Suppressor macrophage (primary cell): ENCODE measurements around the gene DBNL.

Experiments
- DNase-seq, 4 experiments: peaks; one replicate each; pipeline ENCODE4 v3.0.0-alpha.2; 2020 to 2022

DBNL gene

DNA sequence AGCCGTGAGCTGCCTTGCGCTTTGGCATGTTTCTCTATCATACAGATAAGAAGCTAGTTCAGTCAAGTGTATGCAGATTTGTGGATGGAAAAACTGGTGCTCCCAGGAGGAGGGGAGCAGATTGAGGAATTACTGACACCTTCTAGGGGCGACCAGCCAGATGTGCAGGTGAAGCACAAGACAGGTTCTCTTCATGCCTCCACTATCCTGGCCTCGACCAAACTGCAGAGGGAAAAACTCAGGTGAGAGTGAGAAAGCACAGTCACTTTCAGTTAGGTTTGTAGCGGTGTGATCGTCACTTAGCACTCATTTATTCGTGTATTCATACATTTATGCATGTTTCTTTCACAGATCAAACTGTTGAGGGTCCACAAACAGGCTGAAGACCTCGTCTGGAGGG, 600 bp upstream of the DBNL start:
- no peak for DNase-seq

DNA sequence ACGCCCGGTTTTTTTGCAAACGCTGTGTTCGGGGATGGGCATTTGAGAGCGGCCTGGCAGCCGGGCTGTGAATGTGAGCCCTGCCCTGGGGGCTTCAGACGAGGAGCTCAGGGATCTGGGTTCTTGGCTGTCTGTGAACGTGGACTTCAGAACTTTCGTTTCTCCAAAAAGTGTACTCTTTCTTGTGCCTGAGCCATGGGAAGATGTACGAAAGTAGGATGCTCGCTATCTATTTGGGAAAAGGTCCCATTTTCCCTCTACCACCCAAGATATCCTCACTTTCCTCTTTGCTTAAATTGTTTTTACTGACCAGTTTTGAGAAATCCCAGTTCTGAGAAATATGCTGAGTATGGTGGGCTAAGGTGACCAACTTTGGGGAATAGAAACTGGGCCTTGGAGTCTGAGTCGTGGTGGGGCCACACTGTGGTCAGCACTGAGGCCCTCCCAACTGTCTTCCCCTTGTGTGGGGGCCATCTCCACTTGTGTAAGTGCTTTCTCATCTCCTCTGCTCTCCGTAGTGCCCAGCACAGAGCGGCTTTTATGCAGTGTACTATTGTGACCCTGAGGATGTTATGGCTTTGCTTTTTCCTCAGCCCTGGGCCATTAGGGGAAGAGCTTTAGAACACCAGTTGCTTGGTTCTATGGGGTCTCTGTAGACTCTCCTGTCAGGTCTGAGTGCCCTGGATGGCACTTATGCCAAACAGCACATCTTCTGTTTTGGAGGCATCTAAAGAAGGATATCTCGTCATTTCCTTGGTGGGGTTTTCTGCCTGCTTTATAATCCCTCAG, 918 bp downstream of the DBNL start:
- DNase-seq = peak in 3 of 4 experiments; percentile 44

DNA sequence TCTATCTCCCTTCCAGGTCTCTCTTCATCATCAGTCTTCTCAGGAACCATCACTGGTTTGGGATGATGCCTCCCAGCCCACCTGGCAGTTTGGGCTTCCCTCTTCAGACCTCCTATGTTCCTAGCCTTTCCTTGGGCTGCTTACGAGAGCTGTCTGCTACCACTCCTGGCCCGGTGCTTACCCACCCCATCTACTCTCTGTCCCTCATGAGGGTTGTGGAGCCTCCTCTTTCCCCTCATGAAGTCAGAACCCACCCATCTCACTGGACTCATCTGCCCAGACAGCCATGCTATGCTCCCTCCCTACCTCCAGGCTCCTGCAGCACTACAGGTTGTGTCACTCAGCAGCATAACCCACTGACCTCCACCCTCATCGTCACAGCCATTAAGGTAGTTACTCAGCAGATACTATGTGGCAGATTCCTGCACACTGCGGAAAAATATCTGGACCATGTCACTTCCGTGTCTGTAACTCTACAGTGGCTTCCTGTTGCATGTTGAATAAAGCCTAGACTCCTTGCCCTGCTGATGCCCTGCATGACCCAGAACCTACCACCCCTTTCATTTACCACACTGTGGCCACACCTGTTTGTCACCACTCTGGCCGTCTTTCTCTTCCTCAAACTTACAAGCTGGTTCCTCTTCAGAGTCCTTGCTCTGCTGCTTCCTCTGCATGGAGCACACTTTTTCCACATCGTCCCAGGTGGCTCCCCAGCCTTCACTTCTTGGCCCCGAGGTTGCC, 2.0 kb downstream of the DBNL start:
- DNase-seq = peak; percentile 67 to 86 (median 73)

DNA sequence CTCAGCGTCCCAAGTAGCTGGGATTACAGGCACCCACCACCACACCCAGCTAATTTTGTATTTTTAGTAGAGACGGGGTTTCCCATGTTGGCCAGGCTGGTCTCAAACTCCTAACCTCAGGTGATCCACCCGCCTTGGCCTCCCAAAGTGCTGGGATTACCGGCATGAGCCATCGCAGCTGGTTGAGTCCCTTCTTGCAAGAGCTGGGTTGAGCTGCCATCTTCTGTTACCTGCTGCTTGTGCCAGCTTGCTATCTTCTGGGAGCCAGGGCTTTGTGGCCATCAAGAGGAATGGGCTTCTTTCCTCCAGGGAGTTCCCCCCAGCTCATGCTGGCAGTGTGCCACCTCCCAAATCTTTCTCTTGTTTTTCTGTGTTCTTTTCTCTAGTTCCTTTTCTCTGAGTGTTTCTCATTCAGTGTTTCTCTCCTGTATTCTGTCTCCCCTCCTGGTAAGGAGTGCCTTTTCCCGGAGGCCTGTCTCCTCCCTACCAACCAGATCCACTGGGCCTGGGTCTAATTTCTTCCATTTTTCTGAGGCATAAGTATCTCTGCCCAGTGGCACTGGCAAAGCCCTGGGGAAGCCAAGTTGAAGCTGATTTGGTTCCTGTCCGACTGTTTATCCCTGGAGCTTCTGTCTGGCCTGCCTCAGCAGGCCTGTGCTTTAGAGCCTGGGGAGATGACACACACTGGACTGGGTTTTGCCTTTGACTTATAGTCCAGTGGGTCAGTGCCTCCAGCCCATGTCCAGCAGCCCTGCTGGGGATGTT, 3.7 kb downstream of the DBNL start:
- no peak for DNase-seq

DNA sequence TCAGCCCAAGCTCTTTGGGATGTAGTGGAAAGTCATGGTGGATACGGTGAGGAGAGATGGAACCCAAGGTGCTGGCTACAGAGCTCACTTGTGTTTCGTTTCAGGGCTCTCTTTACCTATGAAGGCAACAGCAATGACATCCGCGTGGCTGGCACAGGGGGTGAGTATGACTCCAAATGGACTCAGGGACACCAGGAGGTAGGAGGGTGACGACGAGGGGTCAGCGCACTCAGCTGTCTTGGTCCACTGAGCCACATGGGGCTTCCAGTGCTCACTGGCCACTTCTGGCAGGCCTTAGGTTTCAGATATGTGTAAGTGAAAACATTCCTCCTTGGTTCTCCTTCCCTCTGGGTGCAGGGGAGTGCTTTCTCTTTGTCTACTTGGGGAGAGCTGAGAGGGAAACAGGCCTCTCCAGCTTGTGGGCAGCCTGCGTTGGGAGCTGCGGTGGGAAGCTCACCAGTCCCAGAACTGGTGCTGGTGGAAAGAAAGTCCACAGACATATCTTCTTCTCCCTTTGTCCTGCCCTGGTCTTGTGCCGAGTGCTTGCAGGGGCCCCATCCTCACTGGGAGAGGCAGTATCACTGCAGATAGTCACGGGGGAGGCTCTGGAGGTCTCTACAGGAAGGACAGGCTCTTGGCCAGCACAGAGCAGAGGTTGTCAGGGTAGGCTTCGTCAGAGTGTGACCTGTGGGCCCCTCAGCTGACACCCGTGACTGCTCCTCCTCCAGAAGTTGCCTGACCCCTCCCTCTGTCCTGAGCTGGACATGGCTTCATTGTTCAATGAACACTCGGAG, 5.8 kb downstream of the DBNL start:
- no peak for DNase-seq

DNA sequence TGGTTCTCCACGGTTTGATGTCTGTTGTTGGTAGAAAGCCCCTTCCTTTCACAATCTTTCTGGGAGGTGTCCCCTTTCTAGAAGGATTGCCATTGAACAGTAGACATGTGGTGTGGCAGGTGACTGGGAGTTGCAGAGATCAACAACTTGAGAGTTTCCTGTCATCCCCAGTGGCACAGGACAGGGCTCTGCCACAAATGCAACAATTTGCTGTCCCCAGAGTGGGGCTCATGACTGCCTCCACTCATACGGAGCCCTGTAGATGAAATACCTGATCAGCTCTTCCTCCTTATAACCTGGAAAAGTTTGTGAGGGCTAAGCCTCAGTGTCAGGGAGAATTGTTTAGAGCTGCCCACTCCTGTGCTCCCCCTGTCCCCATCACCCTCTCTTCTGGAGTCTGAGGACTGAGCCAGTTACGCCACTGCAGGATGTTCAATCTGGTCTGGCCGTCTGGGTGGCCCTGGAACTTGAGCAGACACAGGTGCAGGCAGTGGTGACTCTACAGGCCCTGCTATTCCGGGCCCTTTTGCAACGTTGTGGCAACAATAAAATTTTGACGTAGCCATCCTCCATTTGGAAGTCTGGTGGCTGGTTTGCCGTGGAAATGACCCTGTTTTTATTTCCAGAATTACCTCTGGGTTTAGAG, 6.5 kb downstream of the DBNL start:
- DNase-seq = no peak

DNA sequence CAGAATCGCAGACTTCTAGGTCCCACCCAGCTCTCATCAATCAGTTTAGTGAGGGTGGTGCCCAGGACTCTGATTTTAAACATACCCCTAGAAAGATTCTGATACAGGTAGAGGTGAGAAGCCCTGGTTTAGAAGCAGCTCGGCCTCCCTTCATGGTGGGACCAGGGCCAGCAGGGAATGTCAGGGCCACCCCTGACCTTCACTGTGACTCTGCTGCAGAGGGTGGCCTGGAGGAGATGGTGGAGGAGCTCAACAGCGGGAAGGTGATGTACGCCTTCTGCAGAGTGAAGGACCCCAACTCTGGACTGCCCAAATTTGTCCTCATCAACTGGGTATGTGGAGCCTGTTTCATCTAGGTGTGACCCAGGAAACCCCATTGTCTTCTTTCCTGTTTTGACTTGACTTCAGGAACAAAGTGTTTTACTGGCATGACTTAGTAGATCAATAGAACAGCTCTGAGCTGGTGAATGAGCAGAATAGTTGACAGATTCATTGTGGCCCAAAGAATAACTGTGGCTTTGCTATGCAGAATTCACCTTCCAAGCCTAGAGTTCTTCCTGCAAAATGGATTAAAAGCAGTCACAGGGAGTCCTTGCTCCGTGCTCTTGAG, 7.2 kb downstream of the DBNL start:
- no peak for DNase-seq

DNA sequence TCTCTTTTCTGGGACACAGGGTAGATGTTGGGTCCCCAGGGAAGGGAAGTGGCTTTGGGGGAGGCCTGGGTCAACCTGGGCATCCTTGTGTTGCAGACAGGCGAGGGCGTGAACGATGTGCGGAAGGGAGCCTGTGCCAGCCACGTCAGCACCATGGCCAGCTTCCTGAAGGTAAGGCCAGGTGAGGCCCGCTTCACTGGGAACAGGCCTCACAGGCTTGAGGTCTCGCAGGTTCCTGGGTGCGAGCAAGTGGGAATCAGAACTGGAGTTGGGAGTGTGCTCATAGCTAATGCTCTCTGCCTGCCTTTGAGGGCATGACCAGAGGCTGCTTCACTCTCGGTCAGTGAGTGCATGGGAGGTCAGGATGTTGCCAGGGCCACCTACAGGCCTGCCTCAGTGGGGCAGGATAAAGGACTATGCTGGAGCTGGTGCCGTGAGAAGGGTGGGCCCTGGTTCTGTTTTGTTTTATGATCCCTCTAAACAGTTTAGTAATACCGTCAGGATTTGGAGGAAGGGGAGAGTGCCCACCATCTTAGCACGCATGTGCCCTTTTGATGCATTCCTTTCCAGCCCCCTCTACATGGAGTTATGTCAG, 8.4 kb downstream of the DBNL start:
- peak in 1 of 4 experiments; percentile 1 for DNase-seq

DNA sequence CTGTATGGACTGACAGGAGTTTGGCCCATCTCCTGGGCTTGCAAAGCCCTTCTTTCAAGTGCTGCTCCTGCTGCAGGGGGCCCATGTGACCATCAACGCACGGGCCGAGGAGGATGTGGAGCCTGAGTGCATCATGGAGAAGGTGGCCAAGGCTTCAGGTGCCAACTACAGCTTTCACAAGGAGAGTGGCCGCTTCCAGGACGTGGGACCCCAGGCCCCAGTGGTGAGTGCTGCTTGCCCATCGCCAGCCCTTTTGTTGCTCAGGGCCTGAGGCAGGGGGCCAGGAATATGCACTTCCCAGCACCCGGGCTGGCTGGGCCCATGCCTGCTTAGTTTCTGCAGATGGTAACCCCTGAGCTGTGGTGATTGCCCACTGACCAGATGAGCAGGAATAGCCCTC, 12.2 kb downstream of the DBNL start:
- DNase-seq = peak in 1 of 4 experiments; percentile 1

DNA sequence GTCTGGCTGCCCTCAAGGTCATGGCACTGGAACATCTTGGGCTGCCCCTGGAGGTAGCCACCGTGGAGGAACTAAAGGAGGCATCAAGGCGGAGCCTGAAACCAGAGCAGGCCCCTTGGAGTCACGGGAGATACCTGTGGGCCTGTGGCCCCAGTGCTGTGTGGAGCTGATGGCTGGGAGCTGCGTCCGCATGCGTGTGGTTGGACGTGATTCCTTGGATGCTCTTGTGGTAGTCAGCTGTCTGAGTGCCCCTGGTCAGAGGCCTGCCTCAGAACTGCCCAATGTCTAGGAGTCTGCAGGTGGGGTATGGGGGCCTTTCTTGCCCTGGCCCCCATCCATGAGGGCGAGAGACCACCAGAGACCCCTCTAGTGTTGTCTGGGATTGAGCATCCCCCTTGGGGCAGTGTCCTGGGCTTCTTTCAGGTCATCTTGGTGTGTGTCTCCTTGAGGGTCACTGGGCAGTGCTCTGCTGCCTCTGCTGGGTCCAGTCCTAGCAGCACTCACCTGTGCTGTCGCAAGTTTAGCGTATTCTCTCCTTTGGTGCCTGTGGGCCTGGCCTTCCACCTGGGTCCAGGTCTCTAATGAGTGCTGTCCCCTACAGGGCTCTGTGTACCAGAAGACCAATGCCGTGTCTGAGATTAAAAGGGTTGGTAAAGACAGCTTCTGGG, 12.8 kb downstream of the DBNL start:
- DNase-seq = peak in 1 of 4 experiments; percentile 1

DNA sequence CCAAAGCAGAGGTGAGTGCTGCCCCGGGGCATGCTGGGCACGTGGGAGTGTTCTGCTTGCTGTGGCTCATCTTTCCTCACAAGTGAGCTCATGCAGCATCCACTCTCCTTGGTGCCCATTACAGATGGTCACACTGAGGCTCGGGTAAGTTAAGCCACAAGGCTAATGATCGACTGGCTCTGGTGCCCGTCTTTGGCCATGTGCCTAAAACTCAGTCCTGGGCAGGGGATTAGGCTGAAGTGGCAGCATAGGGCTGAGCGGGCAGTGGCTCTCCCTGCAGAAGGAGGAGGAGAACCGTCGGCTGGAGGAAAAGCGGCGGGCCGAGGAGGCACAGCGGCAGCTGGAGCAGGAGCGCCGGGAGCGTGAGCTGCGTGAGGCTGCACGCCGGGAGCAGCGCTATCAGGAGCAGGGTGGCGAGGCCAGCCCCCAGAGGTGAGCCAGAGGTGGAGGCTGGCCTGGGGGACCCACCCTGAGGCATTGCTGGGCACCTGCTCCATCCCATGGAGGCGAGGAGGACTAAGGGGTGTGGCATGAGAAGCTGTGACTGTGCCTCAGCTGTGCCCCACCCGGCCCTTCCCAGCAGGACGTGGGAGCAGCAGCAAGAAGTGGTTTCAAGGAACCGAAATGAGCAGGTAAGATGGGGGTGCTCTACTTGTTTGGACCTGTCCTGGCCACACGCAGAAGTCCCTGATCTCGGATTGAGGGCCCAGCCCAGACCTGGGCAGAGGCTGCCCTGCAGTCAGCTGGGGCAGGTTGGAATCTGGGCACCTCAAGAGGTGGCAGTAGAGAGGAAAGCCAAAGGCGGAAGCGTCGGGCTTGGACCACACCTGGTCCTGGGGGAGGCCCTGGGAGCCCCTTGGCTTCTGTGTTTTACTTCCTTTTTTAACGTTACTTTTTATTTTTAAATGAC, 13.6 kb downstream of the DBNL start:
- DNase-seq = peak in 1 of 4 experiments; percentile 1

DNA sequence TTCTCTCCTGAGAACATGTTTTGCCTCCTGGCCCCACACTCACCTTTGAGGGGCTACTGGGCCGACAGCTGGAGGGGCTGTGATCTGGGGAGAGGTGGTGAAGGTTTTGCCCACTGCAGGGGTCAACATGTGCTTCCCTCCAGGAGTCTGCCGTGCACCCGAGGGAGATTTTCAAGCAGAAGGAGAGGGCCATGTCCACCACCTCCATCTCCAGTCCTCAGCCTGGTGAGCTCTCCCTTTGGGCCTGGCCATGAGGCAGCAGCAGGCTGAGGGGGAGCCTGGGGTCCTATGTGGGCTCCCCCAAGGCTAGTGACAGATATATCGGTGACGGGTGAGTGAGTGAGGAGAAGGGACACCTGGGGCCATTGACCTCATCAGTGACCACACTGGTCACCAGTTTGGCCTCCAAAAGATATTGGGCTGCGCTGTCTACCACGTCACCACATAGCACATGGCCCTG, 14.3 kb downstream of the DBNL start:
- peak in 1 of 4 experiments; percentile 1 for DNase-seq

DNA sequence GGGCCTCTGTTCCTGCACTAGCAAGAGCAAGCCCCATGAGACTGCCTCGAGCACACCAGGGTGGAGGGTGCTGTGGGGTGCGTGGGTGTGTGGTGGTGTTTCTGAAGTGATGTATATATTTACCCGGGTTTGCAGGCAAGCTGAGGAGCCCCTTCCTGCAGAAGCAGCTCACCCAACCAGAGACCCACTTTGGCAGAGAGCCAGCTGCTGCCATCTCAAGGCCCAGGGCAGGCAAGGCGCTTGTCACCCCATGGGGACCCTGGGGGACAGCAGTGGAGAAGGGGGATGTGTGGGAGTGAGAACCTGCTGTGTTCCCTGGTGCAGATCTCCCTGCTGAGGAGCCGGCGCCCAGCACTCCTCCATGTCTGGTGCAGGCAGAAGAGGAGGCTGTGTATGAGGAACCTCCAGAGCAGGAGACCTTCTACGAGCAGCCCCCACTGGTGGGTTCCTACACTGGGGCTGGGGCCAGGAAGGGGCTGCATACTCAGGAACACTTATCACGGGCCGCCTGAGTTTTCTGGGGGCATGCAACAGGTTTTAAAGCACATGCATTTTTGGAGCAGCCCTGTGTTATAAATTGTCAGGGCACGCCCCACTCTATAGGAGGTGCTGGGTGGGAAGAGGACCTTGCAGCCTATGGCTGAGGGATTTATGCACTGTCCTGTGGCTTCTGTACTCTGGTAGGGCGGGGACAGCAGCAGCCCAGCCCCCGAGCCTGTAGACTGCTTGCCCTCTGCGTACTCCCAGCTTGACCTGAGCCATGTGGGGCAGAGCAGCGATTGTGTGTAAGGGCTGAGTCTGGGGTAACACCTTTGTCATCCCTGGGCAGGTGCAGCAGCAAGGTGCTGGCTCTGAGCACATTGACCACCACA, 15.0 kb downstream of the DBNL start:
- DNase-seq = peak in 1 of 4 experiments; percentile 1

DNA sequence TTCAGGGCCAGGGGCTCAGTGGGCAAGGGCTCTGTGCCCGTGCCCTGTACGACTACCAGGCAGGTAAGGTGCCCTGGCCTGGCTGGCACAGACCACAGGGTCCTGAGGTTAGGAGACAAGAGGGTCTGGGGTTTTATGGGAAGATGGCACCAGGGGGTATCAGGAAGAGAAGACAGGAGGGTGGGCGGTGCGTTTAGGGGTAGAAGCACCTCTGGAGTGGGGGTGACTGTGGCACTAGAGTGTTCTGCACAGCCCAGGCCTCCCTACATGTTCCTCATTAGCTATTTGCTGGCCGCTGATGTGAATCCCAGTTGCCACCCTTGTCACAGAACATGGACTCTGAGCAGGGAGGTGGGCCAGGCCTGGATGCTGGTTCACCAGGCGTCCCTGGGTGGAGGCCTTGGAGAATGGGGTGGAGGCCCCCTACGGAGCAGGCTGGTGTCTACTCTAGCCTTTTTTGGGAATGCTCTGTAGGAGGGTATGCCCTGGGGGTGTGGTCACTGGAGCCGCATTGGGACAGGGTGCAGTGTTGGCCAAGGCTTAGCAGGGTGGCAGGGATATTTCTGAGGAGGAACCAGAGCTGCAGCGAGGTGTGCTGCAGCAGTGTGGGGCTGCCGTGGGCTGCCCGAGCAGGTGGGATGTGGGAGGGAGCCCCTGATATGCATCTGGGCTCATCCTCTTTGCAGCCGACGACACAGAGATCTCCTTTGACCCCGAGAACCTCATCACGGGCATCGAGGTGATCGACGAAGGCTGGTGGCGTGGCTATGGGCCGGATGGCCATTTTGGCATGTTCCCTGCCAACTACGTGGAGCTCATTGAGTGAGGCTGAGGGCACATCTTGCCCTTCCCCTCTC, 15.8 kb downstream of the DBNL start:
- peak in 1 of 4 experiments; percentile 0 for DNase-seq

DNA sequence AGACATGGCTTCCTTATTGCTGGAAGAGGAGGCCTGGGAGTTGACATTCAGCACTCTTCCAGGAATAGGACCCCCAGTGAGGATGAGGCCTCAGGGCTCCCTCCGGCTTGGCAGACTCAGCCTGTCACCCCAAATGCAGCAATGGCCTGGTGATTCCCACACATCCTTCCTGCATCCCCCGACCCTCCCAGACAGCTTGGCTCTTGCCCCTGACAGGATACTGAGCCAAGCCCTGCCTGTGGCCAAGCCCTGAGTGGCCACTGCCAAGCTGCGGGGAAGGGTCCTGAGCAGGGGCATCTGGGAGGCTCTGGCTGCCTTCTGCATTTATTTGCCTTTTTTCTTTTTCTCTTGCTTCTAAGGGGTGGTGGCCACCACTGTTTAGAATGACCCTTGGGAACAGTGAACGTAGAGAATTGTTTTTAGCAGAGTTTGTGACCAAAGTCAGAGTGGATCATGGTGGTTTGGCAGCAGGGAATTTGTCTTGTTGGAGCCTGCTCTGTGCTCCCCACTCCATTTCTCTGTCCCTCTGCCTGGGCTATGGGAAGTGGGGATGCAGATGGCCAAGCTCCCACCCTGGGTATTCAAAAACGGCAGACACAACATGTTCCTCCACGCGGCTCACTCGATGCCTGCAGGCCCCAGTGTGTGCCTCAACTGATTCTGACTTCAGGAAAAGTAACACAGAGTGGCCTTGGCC, 16.6 kb downstream of the DBNL start:
- no peak for DNase-seq

DNA sequence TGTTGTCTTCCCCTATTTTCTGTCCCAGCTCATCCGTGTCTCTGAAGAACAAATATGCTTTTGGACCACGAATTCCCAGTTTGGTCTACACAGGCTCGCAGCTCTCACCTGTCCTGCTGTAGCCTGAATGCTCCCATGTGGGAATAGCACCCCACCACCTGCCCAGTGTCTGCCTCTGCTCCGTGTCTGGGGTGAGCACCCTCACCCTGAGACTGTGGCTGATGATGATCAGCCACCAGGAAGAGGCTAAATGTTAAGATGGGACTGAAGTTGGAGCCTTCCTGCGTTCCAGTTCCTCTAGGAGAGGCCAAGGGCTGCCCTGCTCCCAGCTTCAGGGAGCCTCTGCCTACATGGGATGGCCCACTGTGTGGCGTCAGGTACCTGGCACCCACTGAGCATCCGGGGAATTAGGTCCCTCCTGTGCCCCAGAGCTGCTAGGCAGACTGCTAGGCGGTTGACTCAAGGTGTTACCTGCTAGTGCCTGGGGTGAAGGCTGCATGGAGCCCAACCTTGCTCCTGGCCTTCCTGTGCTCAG, 17.2 kb downstream of the DBNL start:
- DNase-seq = no peak
